H9 (cell line): ENCODE data around the gene DIP2A. TPM values are rescaled to one million over a fixed set of nuclear protein-coding genes. Genes with fewer than 3 reads are reported as not detected.

Experiments used
- DNase-seq: peaks from one replicate; pipeline ENCODE4 v3.0.0-alpha.2; 2017
- H2AFZ ChIP-seq: one replicate; pipeline ENCODE4 v1.6.1; 2013; ENCODE audit warnings: mild to moderate bottlenecking, low read length, control low read depth, moderate library complexity
- H2AK5ac ChIP-seq: 2 replicates; pipeline ENCODE4 v1.6.1; 2013; ENCODE audit warnings: low read length, control low read depth, mixed read lengths; ENCODE audit not compliant: insufficient read length
- H2BK120ac ChIP-seq: one replicate; pipeline ENCODE4 v1.6.1; 2013; ENCODE audit warnings: low read depth, mild to moderate bottlenecking, low read length, control low read depth, inconsistent platforms; ENCODE audit not compliant: poor library complexity, severe bottlenecking
- H2BK12ac ChIP-seq: 2 replicates; pipeline ENCODE4 v1.6.1; 2013; ENCODE audit warnings: low read length, control low read depth, mixed read lengths, low read depth; ENCODE audit not compliant: insufficient read length
- H2BK15ac ChIP-seq: 2 replicates; pipeline ENCODE4 v1.6.1; 2013; ENCODE audit warnings: low read depth, low read length, control low read depth
- H2BK20ac ChIP-seq: one replicate; pipeline ENCODE4 v1.6.1; 2013; ENCODE audit warnings: low read depth, mild to moderate bottlenecking, low read length, control low read depth, inconsistent platforms; ENCODE audit not compliant: poor library complexity, severe bottlenecking
- H2BK5ac ChIP-seq: 2 replicates; pipeline ENCODE4 v1.6.1; 2013; ENCODE audit warnings: low read length, control low read depth, mixed read lengths; ENCODE audit not compliant: insufficient read length
- H3K14ac ChIP-seq: 2 replicates; pipeline ENCODE4 v1.6.1; 2013; ENCODE audit warnings: low read length, control low read depth; ENCODE audit not compliant: insufficient read depth
- H3K18ac ChIP-seq: 2 replicates; pipeline ENCODE4 v1.6.1; 2013; ENCODE audit warnings: low read depth, mild to moderate bottlenecking, mixed read lengths, low read length, control low read depth; ENCODE audit not compliant: insufficient read length
- H3K23ac ChIP-seq: 2 replicates; pipeline ENCODE4 v1.6.1; 2013; ENCODE audit warnings: low read length, control low read depth, mixed read lengths, low read depth; ENCODE audit not compliant: insufficient read length
- H3K23me2 ChIP-seq: 2 replicates; pipeline ENCODE4 v1.6.1; 2013; ENCODE audit warnings: low read depth, mild to moderate bottlenecking, mixed read lengths, low read length, control low read depth; ENCODE audit not compliant: insufficient read length, poor library complexity, severe bottlenecking
- H3K27ac ChIP-seq: 2 replicates; pipeline ENCODE4 v1.5.1; 2013; ENCODE audit warnings: low read length, control low read depth, mixed read lengths, low read depth; ENCODE audit not compliant: insufficient read length
- H3K27me3 ChIP-seq: 2 replicates; pipeline ENCODE4 v1.6.1; 2013; ENCODE audit warnings: low read length, control low read depth, inconsistent platforms; ENCODE audit not compliant: insufficient read depth
- H3K4ac ChIP-seq: 2 replicates; pipeline ENCODE4 v1.6.1; 2013; ENCODE audit warnings: low read depth, mild to moderate bottlenecking, control low read depth, inconsistent platforms, low read length, moderate library complexity
- H3K4me1 ChIP-seq: 2 replicates; pipeline ENCODE4 v1.6.1; 2013; ENCODE audit warnings: low read length, control low read depth, inconsistent platforms; ENCODE audit not compliant: insufficient read depth
- H3K4me2 ChIP-seq: 2 replicates; pipeline ENCODE4 v1.6.1; 2013; ENCODE audit warnings: low read length, control low read depth, mixed read lengths; ENCODE audit not compliant: insufficient read length, insufficient read depth
- H3K56ac ChIP-seq: 2 replicates; pipeline ENCODE4 v1.6.1; 2013; ENCODE audit warnings: low read depth, mild to moderate bottlenecking, mixed read lengths, low read length, control low read depth; ENCODE audit not compliant: insufficient read length
- H3K79me1 ChIP-seq: 2 replicates; pipeline ENCODE4 v1.6.1; 2013; ENCODE audit warnings: low read depth, mild to moderate bottlenecking, moderate library complexity, low read length, control low read depth, inconsistent platforms; ENCODE audit not compliant: insufficient read depth, poor library complexity, severe bottlenecking
- H3K79me2 ChIP-seq: 2 replicates; pipeline ENCODE4 v1.6.1; 2013; ENCODE audit warnings: low read length, control low read depth, inconsistent platforms; ENCODE audit not compliant: insufficient read depth
- H3K9ac ChIP-seq: 2 replicates; pipeline ENCODE4 v1.6.1; 2013; ENCODE audit warnings: low read length, control low read depth, mixed read lengths; ENCODE audit not compliant: insufficient read length; ENCODE audit errors: extremely low read depth
- H3K9me3 ChIP-seq: one replicate; pipeline ENCODE4 v1.6.1; 2013; ENCODE audit warnings: low read depth, low read length, inconsistent platforms; ENCODE audit not compliant: control insufficient read depth
- H3T11ph ChIP-seq: one replicate; pipeline ENCODE4 v1.6.1; 2013; ENCODE audit warnings: mild to moderate bottlenecking, low read length, control low read depth, inconsistent platforms
- H4K20me1 ChIP-seq: one replicate; pipeline ENCODE4 v1.6.1; 2013; ENCODE audit not compliant: control insufficient read depth, insufficient read length, insufficient read depth
- H4K5ac ChIP-seq: 2 replicates; pipeline ENCODE4 v1.6.1; 2013; ENCODE audit warnings: low read depth, mild to moderate bottlenecking, mixed read lengths, low read length, control low read depth; ENCODE audit not compliant: insufficient read length
- H4K8ac ChIP-seq: replicated peaks from 2 replicates; pipeline ENCODE4 v1.6.1; 2013; ENCODE audit warnings: low read length, control low read depth, mixed read lengths, low read depth; ENCODE audit not compliant: insufficient read length
- H4K91ac ChIP-seq: 2 replicates; pipeline ENCODE4 v1.6.1; 2013; ENCODE audit warnings: low read depth, mild to moderate bottlenecking, moderate library complexity, mixed read lengths, low read length, control low read depth; ENCODE audit not compliant: insufficient read length
- H3K27ac Mint-ChIP-seq, 3 experiments: 2 replicates in 2 of 3; 3 replicates in 1 of 3; pipeline ENCODE4 v1.8.0; 2020 to 2021; ENCODE audit warnings: mixed read lengths in 3 of 3, mild to moderate bottlenecking in 1 of 3, moderate library complexity in 1 of 3
- H3K27me3 Mint-ChIP-seq: 2 replicates; pipeline ENCODE4 v1.8.0; 2021; ENCODE audit warnings: low read depth, mild to moderate bottlenecking, moderate library complexity, mixed read lengths
- H3K36me3 Mint-ChIP-seq, 3 experiments: 2 replicates in 2 of 3; 3 replicates in 1 of 3; pipeline ENCODE4 v1.8.0; 2020 to 2021; ENCODE audit warnings: low read depth in 3 of 3, mixed read lengths in 3 of 3; ENCODE audit not compliant: insufficient read depth in 1 of 3
- H3K4me1 Mint-ChIP-seq, 2 experiments: 2 replicates each; pipeline ENCODE4 v1.8.0; 2020; ENCODE audit warnings: mixed read lengths in 2 of 2
- H3K4me3 Mint-ChIP-seq, 2 experiments: 2 replicates in 1 of 2; 3 replicates in 1 of 2; pipeline ENCODE4 v1.8.0; 2020 to 2021; ENCODE audit warnings: mild to moderate bottlenecking in 2 of 2, mixed read lengths in 2 of 2, moderate library complexity in 1 of 2
- H3K9me3 Mint-ChIP-seq, 2 experiments: 2 replicates in 1 of 2; 3 replicates in 1 of 2; pipeline ENCODE4 v1.8.0; 2020; ENCODE audit warnings: mild to moderate bottlenecking in 2 of 2, mixed read lengths in 2 of 2, moderate library complexity in 1 of 2
- WGBS: extraction: QIAGEN DNeasy Blood & Tissue Kit; methylation state at CpG from one replicate; pipeline ENCODE4 v1.1.7; 2013; ENCODE audit warnings: missing lambda C conversion rate, low lambda C conversion rate, mixed read lengths; ENCODE audit not compliant: insufficient read length; ENCODE audit errors: extremely low coverage; 5-methylcytosine and 5-hydroxymethylcytosine counted together
- total RNA-seq: library from RNA; stranded (reverse); gene quantifications from 2 replicates; pipeline ENCODE4 v1.2.1, GENCODE V29; 2021
- TF ChIP-seq, protein P1 (sequence below): fragments of 200-600 bp; sonication (generic); conservative IDR thresholded peaks from 3 replicates; pipeline ENCODE4 v1.8.0; 2021; ENCODE audit warnings: antibody characterized with exemption, mild to moderate bottlenecking

Gene DIP2A
- total RNA-seq, 1 experiment from 2014 or later = 25.2 TPM

DNA sequence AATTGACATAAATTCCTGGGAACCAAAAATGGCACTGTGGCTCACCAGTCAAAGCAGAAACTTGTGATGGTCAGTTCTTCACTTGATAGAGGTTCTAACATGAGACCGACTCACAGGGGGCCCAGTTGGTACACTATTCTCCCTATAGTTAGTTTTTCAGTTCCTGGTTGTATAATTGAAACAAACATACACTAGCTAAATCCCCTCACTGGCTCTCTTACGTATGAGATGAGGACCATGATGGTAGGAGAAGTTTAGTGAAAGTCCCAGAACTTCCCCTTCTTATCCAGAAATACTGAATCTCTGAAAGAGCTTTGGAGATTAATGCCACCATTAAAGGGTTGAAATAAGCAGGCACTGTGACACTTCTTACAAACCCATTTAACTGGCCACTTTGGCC lies 148.9 kb downstream of the DIP2A start:
- H2BK20ac ChIP-seq = no peak overlapping the region
- WGBS = no CpG with 5 or more reads among the region's 2 CpGs
- no peak overlapping the region for H3K18ac ChIP-seq
- no peak overlapping the region for H2BK15ac ChIP-seq
- no peak overlapping the region for H3K27ac Mint-ChIP-seq
- H2AK5ac ChIP-seq = no peak overlapping the region
- no peak overlapping the region for H2BK120ac ChIP-seq
- peaks cover 8 to 20% of the 10 kb centered on the region in 2 experiments; a peak in 4 of 5 replicates for H3K9me3 Mint-ChIP-seq
- H3K36me3 Mint-ChIP-seq = no peaks in the 10 kb centered on the region; a peak in 1 of 7 replicates
- no peak overlapping the region for H4K5ac ChIP-seq
- H3K23me2 ChIP-seq = no peaks in the 10 kb centered on the region
- no peaks in the 10 kb centered on the region for H3K79me1 ChIP-seq
- H3T11ph ChIP-seq = no peak overlapping the region
- no peak overlapping the region for H3K23ac ChIP-seq
- H3K27me3 Mint-ChIP-seq = peaks cover 10% of the 10 kb centered on the region
- no peak overlapping the region for H3K4me2 ChIP-seq
- H3K4me3 Mint-ChIP-seq = no peak overlapping the region
- no peak overlapping the region for H2BK12ac ChIP-seq
- H4K8ac ChIP-seq = no peak overlapping the region
- H3K4ac ChIP-seq = no peak overlapping the region
- no peak overlapping the region for H2AFZ ChIP-seq
- DNase-seq = no peak
- no peaks in the 10 kb centered on the region for H4K20me1 ChIP-seq
- H3K27ac ChIP-seq = no peak overlapping the region
- no peak overlapping the region for H4K91ac ChIP-seq
- H2BK5ac ChIP-seq = no peak overlapping the region
- H3K27me3 ChIP-seq = no peaks in the 10 kb centered on the region
- no peak overlapping the region for H3K9ac ChIP-seq
- no peaks in the 10 kb centered on the region for H3K4me1 ChIP-seq
- no peak overlapping the region for H3K56ac ChIP-seq
- H3K4me1 Mint-ChIP-seq = peaks cover 14 to 27% of the 10 kb centered on the region in 2 experiments
- TF ChIP-seq, protein P1, sequence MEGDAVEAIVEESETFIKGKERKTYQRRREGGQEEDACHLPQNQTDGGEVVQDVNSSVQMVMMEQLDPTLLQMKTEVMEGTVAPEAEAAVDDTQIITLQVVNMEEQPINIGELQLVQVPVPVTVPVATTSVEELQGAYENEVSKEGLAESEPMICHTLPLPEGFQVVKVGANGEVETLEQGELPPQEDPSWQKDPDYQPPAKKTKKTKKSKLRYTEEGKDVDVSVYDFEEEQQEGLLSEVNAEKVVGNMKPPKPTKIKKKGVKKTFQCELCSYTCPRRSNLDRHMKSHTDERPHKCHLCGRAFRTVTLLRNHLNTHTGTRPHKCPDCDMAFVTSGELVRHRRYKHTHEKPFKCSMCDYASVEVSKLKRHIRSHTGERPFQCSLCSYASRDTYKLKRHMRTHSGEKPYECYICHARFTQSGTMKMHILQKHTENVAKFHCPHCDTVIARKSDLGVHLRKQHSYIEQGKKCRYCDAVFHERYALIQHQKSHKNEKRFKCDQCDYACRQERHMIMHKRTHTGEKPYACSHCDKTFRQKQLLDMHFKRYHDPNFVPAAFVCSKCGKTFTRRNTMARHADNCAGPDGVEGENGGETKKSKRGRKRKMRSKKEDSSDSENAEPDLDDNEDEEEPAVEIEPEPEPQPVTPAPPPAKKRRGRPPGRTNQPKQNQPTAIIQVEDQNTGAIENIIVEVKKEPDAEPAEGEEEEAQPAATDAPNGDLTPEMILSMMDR = no peak
- H3K14ac ChIP-seq = no peak overlapping the region
- H3K79me2 ChIP-seq = no peaks in the 10 kb centered on the region
- no peaks in the 10 kb centered on the region for H3K9me3 ChIP-seq
